ENCODE results near the gene LZTR1. TPM values are rescaled to one million over a fixed set of nuclear protein-coding genes. Genes with fewer than 3 reads are reported as not detected.

Gene LZTR1
- total and polyA plus RNA-seq, 10 of the 15 experiments (the other 5 are each of a cell fraction or from before 2014, with no cell fraction given): 0.82 to 50.3 (median 19.3) TPM

DNA sequence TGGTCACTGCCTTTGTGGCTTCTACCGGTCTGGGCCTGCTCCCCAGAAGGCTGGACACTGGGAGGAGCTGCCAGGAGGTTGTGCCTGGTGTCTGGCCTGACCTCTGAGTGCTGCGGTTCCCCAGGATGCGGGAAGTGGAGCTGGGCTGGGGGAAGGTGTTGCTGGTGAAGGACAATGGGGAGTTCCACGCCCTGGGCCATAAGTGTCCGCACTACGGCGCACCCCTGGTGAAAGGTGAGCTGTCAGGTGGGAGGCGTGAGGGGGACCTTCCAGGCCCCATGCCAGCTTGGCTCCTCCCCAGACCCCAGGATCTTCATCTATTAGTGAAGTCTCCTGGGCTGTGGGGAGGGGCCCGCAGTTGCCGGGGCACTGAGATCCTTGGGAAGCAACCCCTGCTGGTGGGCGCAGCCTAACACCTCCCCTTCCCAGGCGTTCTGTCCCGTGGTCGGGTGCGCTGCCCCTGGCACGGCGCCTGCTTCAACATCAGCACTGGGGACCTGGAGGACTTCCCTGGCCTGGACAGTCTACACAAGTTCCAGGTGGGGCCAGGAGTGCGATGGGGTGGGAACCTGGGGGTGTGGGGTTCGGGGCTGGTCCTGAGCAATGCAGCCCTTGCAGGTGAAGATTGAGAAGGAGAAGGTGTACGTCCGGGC lies 8.3 kb upstream of the LZTR1 start:
- POLR2A ChIA-PET: interaction anchor here (0.5 kb wide), 1 partner anchor 15 kb away, joined by 3 read pairs; no protein-coding TSS in a partner anchor
- BruUV-seq (replicated peaks): no TSS peak
- H3K4me1 ChIP-seq (ENCODE audit: control insufficient read depth, insufficient read depth, low read length): no peaks in the 10 kb centered on the region
- TF ChIP-seq MLLT1 (IDR thresholded peaks at IDR 0.05) (no peak), SUZ12 (IDR thresholded peaks at IDR 0.05; ENCODE audit: unreplicated experiment) (no peak), SRF (IDR thresholded peaks at IDR 0.05; ENCODE audit: low read depth in 2 of 2, low read length in 2 of 2) (no peak), SREBF1 (IDR thresholded peaks at IDR 0.05; ENCODE audit: low read length) (no peak), ZZZ3 (IDR thresholded peaks at IDR 0.05; ENCODE audit: control insufficient read depth, insufficient read length, low read depth) (no peak), KDM1A (IDR thresholded peaks at IDR 0.05; ENCODE audit: borderline replicate concordance) (no peak), TAF1 (IDR thresholded peaks at IDR 0.05; ENCODE audit: borderline replicate concordance, low read depth, low read length) (no peak), RBBP5 (conservative IDR thresholded peaks at IDR 0.05) (no peak), TCF7 (IDR thresholded peaks at IDR 0.05; ENCODE audit: borderline replicate concordance) (no peak), SMC3 (IDR thresholded peaks at IDR 0.05; ENCODE audit: borderline replicate concordance, low read length) (no peak), POLR2AphosphoS5 (IDR thresholded peaks at IDR 0.05; ENCODE audit: low read length) (no peak), YY1 (IDR thresholded peaks at IDR 0.05; ENCODE audit: low read depth, low read length) (no peak), ZNF24 (IDR thresholded peaks at IDR 0.05) (no peak), JUNB (IDR thresholded peaks at IDR 0.05) (no peak), GABPA (IDR thresholded peaks at IDR 0.05; ENCODE audit: low read depth) (no peak)
- TF ChIP-seq, protein P1, sequence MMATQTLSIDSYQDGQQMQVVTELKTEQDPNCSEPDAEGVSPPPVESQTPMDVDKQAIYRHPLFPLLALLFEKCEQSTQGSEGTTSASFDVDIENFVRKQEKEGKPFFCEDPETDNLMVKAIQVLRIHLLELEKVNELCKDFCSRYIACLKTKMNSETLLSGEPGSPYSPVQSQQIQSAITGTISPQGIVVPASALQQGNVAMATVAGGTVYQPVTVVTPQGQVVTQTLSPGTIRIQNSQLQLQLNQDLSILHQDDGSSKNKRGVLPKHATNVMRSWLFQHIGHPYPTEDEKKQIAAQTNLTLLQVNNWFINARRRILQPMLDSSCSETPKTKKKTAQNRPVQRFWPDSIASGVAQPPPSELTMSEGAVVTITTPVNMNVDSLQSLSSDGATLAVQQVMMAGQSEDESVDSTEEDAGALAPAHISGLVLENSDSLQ (IDR thresholded peaks at IDR 0.05): no peak
- TF ChIP-seq, protein P2, sequence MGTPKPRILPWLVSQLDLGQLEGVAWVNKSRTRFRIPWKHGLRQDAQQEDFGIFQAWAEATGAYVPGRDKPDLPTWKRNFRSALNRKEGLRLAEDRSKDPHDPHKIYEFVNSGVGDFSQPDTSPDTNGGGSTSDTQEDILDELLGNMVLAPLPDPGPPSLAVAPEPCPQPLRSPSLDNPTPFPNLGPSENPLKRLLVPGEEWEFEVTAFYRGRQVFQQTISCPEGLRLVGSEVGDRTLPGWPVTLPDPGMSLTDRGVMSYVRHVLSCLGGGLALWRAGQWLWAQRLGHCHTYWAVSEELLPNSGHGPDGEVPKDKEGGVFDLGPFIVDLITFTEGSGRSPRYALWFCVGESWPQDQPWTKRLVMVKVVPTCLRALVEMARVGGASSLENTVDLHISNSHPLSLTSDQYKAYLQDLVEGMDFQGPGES (IDR thresholded peaks at IDR 0.05): no peak
- TF ChIP-seq, protein P3, sequence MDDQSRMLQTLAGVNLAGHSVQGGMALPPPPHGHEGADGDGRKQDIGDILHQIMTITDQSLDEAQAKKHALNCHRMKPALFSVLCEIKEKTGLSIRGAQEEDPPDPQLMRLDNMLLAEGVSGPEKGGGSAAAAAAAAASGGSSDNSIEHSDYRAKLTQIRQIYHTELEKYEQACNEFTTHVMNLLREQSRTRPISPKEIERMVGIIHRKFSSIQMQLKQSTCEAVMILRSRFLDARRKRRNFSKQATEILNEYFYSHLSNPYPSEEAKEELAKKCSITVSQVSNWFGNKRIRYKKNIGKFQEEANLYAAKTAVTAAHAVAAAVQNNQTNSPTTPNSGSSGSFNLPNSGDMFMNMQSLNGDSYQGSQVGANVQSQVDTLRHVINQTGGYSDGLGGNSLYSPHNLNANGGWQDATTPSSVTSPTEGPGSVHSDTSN (IDR thresholded peaks at IDR 0.05; ENCODE audit: insufficient replicate concordance, low read depth, low read length): no peak
- no peaks in the 10 kb centered on the region for H3K27me3 ChIP-seq (replicated peaks in 1 of 2; ENCODE audit: control insufficient read depth in 2 of 2, insufficient read depth in 2 of 2, low read length in 1 of 2)
- FAIRE-seq: no peak
- H3K9me3 ChIP-seq (replicated peaks; ENCODE audit: control insufficient read depth, insufficient read depth, low read length): peaks cover 6% of the 10 kb centered on the region; the same call in 2 of the 3 replicates
- H3K9ac ChIP-seq (ENCODE audit: control insufficient read depth, insufficient read depth, low read length): no peak overlapping the region
- H3K27ac ChIP-seq (ENCODE audit: control insufficient read depth, insufficient read depth): no peak overlapping the region
- H4K20me1 ChIP-seq (ENCODE audit: control insufficient read depth, insufficient read depth): no peaks in the 10 kb centered on the region
- H3K4me3 ChIP-seq: no peak overlapping the region
- in situ Hi-C loops (cut with MboI): no loop called here
- H3K4me2 ChIP-seq (ENCODE audit: control insufficient read depth, insufficient read depth): no peak overlapping the region
- H3K36me3 ChIP-seq (ENCODE audit: control insufficient read depth in 2 of 2, insufficient read depth in 2 of 2, low read length in 1 of 2): no peaks in the 10 kb centered on the region
- no peak for DNase-seq (ENCODE audit: low read depth, low spot score)
- CTCF ChIA-PET: no interaction called here
- SMC1A ChIA-PET (ENCODE audit: uncharacterized antibody, unreplicated experiment): no interaction called here
- no peak for ATAC-seq
- intact Hi-C loops (cut with micrococcal nuclease; ENCODE audit: unreplicated experiment): no loop called here
- 54% methylated on average over 20 of the region's 21 CpGs for WGBS (ENCODE audit: insufficient coverage, insufficient replicate concordance, low lambda C conversion rate, missing lambda C conversion rate)
- RAD21 ChIA-PET (ENCODE audit: unreplicated experiment): no interaction called here
- H3K79me2 ChIP-seq (ENCODE audit: control insufficient read depth, insufficient read depth, low read length): no peaks in the 10 kb centered on the region
- H2AFZ ChIP-seq (ENCODE audit: control insufficient read depth, low read depth, low read length): no peak overlapping the region
